IPS DF 6.9 (cell line): Measurements from ENCODE around the gene COX8A.
"Not testable (repeated sequence)": the region's sequence is repeated elsewhere in the genome, so short reads cannot be mapped to it uniquely, and the experiment has no call there.

ENCODE experiments used
- DNase-seq: peaks from one replicate; pipeline ENCODE4 v3.0.0-alpha.2; 2013; ENCODE audit warnings: low read depth, low spot score
- H3K27ac ChIP-seq: one replicate; pipeline ENCODE4 v1.5.1; 2013; ENCODE audit warnings: low read length, control low read depth
- H3K27me3 ChIP-seq: 2 replicates; pipeline ENCODE4 v1.6.1; 2013; ENCODE audit warnings: mild to moderate bottlenecking, low read length; ENCODE audit not compliant: control insufficient read depth, insufficient read depth
- H3K36me3 ChIP-seq: 2 replicates; pipeline ENCODE4 v1.6.1; 2013; ENCODE audit warnings: low read length; ENCODE audit not compliant: control insufficient read depth, insufficient read depth
- H3K4me1 ChIP-seq: 2 replicates; pipeline ENCODE4 v1.6.1; 2013; ENCODE audit warnings: low read length; ENCODE audit not compliant: control insufficient read depth, insufficient read depth
- H3K4me3 ChIP-seq: 2 replicates; pipeline ENCODE4 v1.5.1; 2013; ENCODE audit warnings: mild to moderate bottlenecking, low read length
- H3K9me3 ChIP-seq: 2 replicates; pipeline ENCODE4 v1.6.1; 2013; ENCODE audit warnings: low read length, inconsistent platforms; ENCODE audit not compliant: control insufficient read depth, insufficient read depth
- WGBS: extraction: QIAGEN DNeasy Blood & Tissue Kit; methylation state at CpG from one replicate; pipeline ENCODE4 v1.1.7; 2013; ENCODE audit warnings: mixed read lengths, missing lambda C conversion rate; ENCODE audit not compliant: insufficient read length, insufficient coverage; 5-methylcytosine and 5-hydroxymethylcytosine counted together

Gene COX8A

GRCh38 chr11:63941901-63942300 is 32.5 kb upstream of the COX8A start:
- no peaks in the 10 kb centered on the region for H3K9me3 ChIP-seq
- no peak overlapping the region for H3K4me3 ChIP-seq
- H3K27ac ChIP-seq = no peak overlapping the region
- no CpG with 5 or more reads among the region's 4 CpGs for WGBS
- no peaks in the 10 kb centered on the region; the same call in 1 of the 2 replicates for H3K36me3 ChIP-seq
- no peaks in the 10 kb centered on the region for H3K27me3 ChIP-seq
- DNase-seq = no peak
- H3K4me1 ChIP-seq = no peaks in the 10 kb centered on the region; the same call in 1 of the 2 replicates

- Histone ChIP-seq H3K27me3 (no peaks in the 10 kb centered on the region), H3K4me3 (no peak overlapping the region), H3K27ac (no peak overlapping the region), H3K4me1 (no peaks in the 10 kb centered on the region; the same call in 1 of the 2 replicates), H3K36me3 (no peaks in the 10 kb centered on the region; the same call in 1 of the 2 replicates), H3K9me3 (no peaks in the 10 kb centered on the region)
- no peak for DNase-seq
- WGBS = no CpG with 5 or more reads among the region's 3 CpGs
Observed at GRCh38 chr11:63942803-63943202, 31.6 kb upstream of the COX8A start.

- Histone ChIP-seq H3K27ac (no peak overlapping the region), H3K4me1 (no peaks in the 10 kb centered on the region), H3K36me3 (no peaks in the 10 kb centered on the region; the same call in 1 of the 2 replicates), H3K9me3 (no peaks in the 10 kb centered on the region), H3K4me3 (no peak overlapping the region), H3K27me3 (no peaks in the 10 kb centered on the region)
- WGBS = no CpG with 5 or more reads among the region's 8 CpGs
- no peak for DNase-seq
Observed at GRCh38 chr11:63944987-63945386, 29.4 kb upstream of the COX8A start.

- Histone ChIP-seq H3K36me3 (no peaks in the 10 kb centered on the region; the same call in 1 of the 2 replicates), H3K4me1 (no peaks in the 10 kb centered on the region), H3K4me3 (no peak overlapping the region), H3K27me3 (no peaks in the 10 kb centered on the region), H3K27ac (no peak overlapping the region), H3K9me3 (no peaks in the 10 kb centered on the region)
- no peak for DNase-seq
- WGBS = no CpG with 5 or more reads among the region's 14 CpGs
Observed at GRCh38 chr11:63945477-63946163, 28.8 kb upstream of the COX8A start.

GRCh38 chr11:63951779-63952536 is 22.5 kb upstream of the COX8A start:
- H3K27me3 ChIP-seq = no peaks in the 10 kb centered on the region
- H3K4me3 ChIP-seq = no peak overlapping the region
- DNase-seq = no peak
- no peaks in the 10 kb centered on the region for H3K9me3 ChIP-seq
- H3K36me3 ChIP-seq = peaks cover 38% of the 10 kb centered on the region
- no CpG with 5 or more reads among the region's 20 CpGs for WGBS
- H3K27ac ChIP-seq = no peak overlapping the region
- no peaks in the 10 kb centered on the region for H3K4me1 ChIP-seq

- DNase-seq = no peak
- H3K27ac ChIP-seq = no peak overlapping the region
- no peaks in the 10 kb centered on the region for H3K27me3 ChIP-seq
- no CpG with 5 or more reads among the region's 4 CpGs for WGBS
- H3K9me3 ChIP-seq = no peaks in the 10 kb centered on the region
- H3K4me1 ChIP-seq = no peaks in the 10 kb centered on the region
- H3K36me3 ChIP-seq = peaks cover 38% of the 10 kb centered on the region
- H3K4me3 ChIP-seq = no peak overlapping the region
Observed at GRCh38 chr11:63952570-63952969, 21.9 kb upstream of the COX8A start.

GRCh38 chr11:63958008-63958407 is 16.4 kb upstream of the COX8A start:
- Histone ChIP-seq H3K4me3 (no peak overlapping the region), H3K36me3 (peaks cover 30% of the 10 kb centered on the region), H3K4me1 (peaks cover 1% of the 10 kb centered on the region; the same call in 1 of the 2 replicates), H3K27ac (no peak overlapping the region), H3K9me3 (no peaks in the 10 kb centered on the region), H3K27me3 (no peaks in the 10 kb centered on the region)
- no peak for DNase-seq
- no CpG with 5 or more reads among the region's 5 CpGs for WGBS

GRCh38 chr11:63961608-63962412 is 12.6 kb upstream of the COX8A start:
- WGBS = no CpG with 5 or more reads among the region's 19 CpGs
- H3K27ac ChIP-seq = no peak overlapping the region
- H3K9me3 ChIP-seq = no peaks in the 10 kb centered on the region
- peaks cover 1% of the 10 kb centered on the region; the same call in 1 of the 2 replicates for H3K4me1 ChIP-seq
- no peaks in the 10 kb centered on the region; the same call in none of the 2 replicates for H3K27me3 ChIP-seq
- DNase-seq = no peak
- no peaks in the 10 kb centered on the region for H3K36me3 ChIP-seq
- H3K4me3 ChIP-seq = no peak overlapping the region

- no CpG with 5 or more reads among the region's 4 CpGs for WGBS
Observed at GRCh38 chr11:63963895-63964294, 10.5 kb upstream of the COX8A start.

DNA sequence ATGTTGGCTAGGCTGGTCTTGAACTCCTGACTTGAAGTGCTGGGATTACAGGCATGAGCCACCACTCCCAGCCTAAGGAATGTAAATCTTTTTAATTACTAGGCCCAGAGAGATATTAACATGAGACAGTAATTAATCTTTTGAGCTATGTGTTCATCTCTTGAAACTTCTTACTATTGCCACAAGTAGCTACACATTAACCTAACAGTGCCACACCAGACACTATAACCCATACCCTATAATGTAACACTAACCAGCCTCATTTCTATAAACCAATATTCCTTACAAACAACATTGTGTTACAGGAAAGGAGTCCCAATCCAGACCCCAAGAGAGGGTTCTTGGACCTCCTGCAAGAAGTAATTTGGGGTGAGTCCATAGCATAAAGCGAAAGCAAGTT is 8.0 kb upstream of the COX8A start:
- WGBS = no CpG with 5 or more reads among the region's 1 CpG

More at GRCh38 chr11:63963895-63964294, 10.5 kb upstream of the COX8A start:
- DNase-seq, H3K4me3 ChIP-seq, H3K4me1 ChIP-seq, H3K27me3 ChIP-seq, H3K27ac ChIP-seq, H3K36me3 ChIP-seq, H3K9me3 ChIP-seq: not testable (repeated sequence)

More for the DNA sequence above, 8.0 kb upstream of the COX8A start:
- H3K36me3 ChIP-seq = no peaks in the 10 kb centered on the region
- H3K9me3 ChIP-seq = no peaks in the 10 kb centered on the region
- H3K27me3 ChIP-seq = no peaks in the 10 kb centered on the region; the same call in none of the 2 replicates
- no peak for DNase-seq
- H3K27ac ChIP-seq = no peak overlapping the region
- no peak overlapping the region for H3K4me3 ChIP-seq
- peaks cover 1% of the 10 kb centered on the region; the same call in 1 of the 2 replicates for H3K4me1 ChIP-seq
